ENCODE measurements around the gene SGSM1.

SGSM1 gene

DNA sequence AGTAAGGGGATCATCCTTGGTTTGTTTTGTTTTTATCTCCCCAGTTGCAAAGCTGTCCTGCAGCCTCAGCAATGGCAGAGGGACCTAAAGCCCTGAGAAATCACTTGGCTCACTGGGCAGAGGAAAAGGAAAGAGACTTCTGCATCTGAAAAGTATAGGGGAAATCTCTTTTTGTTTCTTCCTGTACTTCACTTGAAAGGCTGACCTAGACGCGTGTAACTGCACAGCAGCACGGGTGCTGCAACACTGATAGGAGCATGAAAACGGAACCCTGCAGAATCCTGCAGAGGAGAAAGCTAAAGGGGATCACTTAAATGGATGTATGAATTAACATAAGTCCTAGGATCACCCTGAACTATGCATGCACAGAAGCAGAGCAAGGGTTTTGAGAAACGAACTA lies 29.5 kb upstream of the SGSM1 start:
- Histone ChIP-seq H2AFZ (ENCODE audit: low read depth, low read length) (no peak overlapping the region), H3K9me3 (ENCODE audit: insufficient read depth, low read length, severe bottlenecking) (no peaks in the 10 kb centered on the region), H3K27me3 (ENCODE audit: insufficient read depth, low read length, poor library complexity) (no peaks in the 10 kb centered on the region), H3K79me2 (ENCODE audit: insufficient read depth, low read length) (no peaks in the 10 kb centered on the region), H3K4me1 (ENCODE audit: insufficient read depth, low read length) (peaks cover 15% of the 10 kb centered on the region), H3K4me3 (ENCODE audit: low read depth in 1 of 2, low read length in 2 of 2) (no peak overlapping the region), H3K4me2 (ENCODE audit: insufficient read depth, low read length) (no peak overlapping the region), H3K27ac (ENCODE audit: low read length) (no peak overlapping the region), H4K20me1 (ENCODE audit: insufficient read depth, low read length) (no peaks in the 10 kb centered on the region), H3K9ac (ENCODE audit: low read depth, low read length) (no peak overlapping the region), H3K36me3 (ENCODE audit: insufficient read depth, low read length) (no peaks in the 10 kb centered on the region)
- ATAC-seq (ENCODE audit: insufficient read depth, low read depth), result no peak
- DNase-seq, result no peak
- no peak for TF ChIP-seq EZH2 (IDR thresholded peaks at IDR 0.05; ENCODE audit: borderline replicate concordance, low read depth, low read length, severe bottlenecking)
- TF ChIP-seq, protein P1, sequence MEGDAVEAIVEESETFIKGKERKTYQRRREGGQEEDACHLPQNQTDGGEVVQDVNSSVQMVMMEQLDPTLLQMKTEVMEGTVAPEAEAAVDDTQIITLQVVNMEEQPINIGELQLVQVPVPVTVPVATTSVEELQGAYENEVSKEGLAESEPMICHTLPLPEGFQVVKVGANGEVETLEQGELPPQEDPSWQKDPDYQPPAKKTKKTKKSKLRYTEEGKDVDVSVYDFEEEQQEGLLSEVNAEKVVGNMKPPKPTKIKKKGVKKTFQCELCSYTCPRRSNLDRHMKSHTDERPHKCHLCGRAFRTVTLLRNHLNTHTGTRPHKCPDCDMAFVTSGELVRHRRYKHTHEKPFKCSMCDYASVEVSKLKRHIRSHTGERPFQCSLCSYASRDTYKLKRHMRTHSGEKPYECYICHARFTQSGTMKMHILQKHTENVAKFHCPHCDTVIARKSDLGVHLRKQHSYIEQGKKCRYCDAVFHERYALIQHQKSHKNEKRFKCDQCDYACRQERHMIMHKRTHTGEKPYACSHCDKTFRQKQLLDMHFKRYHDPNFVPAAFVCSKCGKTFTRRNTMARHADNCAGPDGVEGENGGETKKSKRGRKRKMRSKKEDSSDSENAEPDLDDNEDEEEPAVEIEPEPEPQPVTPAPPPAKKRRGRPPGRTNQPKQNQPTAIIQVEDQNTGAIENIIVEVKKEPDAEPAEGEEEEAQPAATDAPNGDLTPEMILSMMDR (IDR thresholded peaks at IDR 0.05; ENCODE audit: borderline replicate concordance, extremely low read depth, low read length, poor library complexity, severe bottlenecking), result no peak

DNA sequence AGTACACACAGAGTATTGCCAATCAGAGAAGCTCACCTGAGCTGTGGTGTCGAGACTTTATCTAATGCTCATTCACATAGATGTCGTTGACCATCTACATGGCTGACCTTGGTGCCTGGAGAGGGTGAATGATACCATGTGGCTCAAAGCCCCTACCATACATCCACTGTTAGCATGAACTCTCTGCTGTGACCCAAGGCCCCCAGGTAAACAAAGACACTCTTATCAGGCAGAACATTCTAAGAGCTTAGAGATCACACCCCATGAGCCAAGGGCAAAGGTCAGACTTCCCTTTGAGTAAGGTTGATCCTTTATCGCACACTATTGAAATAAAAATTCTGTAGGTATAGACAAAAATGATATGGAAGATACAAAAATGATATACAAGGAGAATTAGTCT lies 16.5 kb upstream of the SGSM1 start:
- Histone ChIP-seq H2AFZ (ENCODE audit: low read depth, low read length) (no peak overlapping the region), H3K9me3 (ENCODE audit: insufficient read depth, low read length, severe bottlenecking) (no peaks in the 10 kb centered on the region)

DNA sequence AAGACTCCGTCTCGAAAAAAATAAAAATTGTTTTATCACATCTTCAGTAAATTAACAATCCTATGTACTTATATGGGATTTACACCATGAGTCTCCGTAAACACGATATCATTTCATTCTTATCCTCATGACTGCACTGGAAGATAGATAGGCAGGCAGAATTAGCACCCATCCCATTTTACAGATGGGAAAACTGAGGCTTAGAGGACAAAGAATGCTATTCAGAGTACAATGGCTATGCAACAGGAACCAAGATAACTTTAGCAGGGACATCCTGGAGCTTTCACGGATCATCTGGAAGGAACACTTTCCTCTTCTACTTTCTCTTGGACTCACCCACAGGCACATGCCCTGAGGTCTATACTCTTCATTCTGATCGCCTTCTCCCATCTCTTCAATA lies 14.6 kb upstream of the SGSM1 start:
- H3K79me2 ChIP-seq (ENCODE audit: insufficient read depth, low read length), result no peaks in the 10 kb centered on the region
- no peak for DNase-seq
- ATAC-seq (ENCODE audit: insufficient read depth, low read depth), result no peak
- no peak overlapping the region for H2AFZ ChIP-seq (ENCODE audit: low read depth, low read length)
- no peak overlapping the region for H3K9ac ChIP-seq (ENCODE audit: low read depth, low read length)
- H3K27ac ChIP-seq (ENCODE audit: low read length), result no peak overlapping the region
- TF ChIP-seq, protein P1 (IDR thresholded peaks at IDR 0.05; ENCODE audit: borderline replicate concordance, extremely low read depth, low read length, poor library complexity, severe bottlenecking), result no peak
- no peak for TF ChIP-seq EZH2 (IDR thresholded peaks at IDR 0.05; ENCODE audit: borderline replicate concordance, low read depth, low read length, severe bottlenecking)
- H3K9me3 ChIP-seq (ENCODE audit: insufficient read depth, low read length, severe bottlenecking), result no peaks in the 10 kb centered on the region
- no peaks in the 10 kb centered on the region for H3K4me1 ChIP-seq (ENCODE audit: insufficient read depth, low read length)
- H3K36me3 ChIP-seq (ENCODE audit: insufficient read depth, low read length), result no peaks in the 10 kb centered on the region
- no peak overlapping the region for H3K4me2 ChIP-seq (ENCODE audit: insufficient read depth, low read length)
- no peaks in the 10 kb centered on the region for H3K27me3 ChIP-seq (ENCODE audit: insufficient read depth, low read length, poor library complexity)
- H3K4me3 ChIP-seq (ENCODE audit: low read depth in 1 of 2, low read length in 2 of 2), result no peak overlapping the region
- H4K20me1 ChIP-seq (ENCODE audit: insufficient read depth, low read length), result no peaks in the 10 kb centered on the region

More for the DNA sequence above, 16.5 kb upstream of the SGSM1 start:
- no peak overlapping the region for H3K4me2 ChIP-seq (ENCODE audit: insufficient read depth, low read length)
- no peak for ATAC-seq (ENCODE audit: insufficient read depth, low read depth)
- TF ChIP-seq EZH2 (IDR thresholded peaks at IDR 0.05; ENCODE audit: borderline replicate concordance, low read depth, low read length, severe bottlenecking), result no peak
- no peaks in the 10 kb centered on the region for H3K36me3 ChIP-seq (ENCODE audit: insufficient read depth, low read length)
- H3K4me1 ChIP-seq (ENCODE audit: insufficient read depth, low read length), result no peaks in the 10 kb centered on the region
- no peak overlapping the region for H3K27ac ChIP-seq (ENCODE audit: low read length)
- no peaks in the 10 kb centered on the region for H4K20me1 ChIP-seq (ENCODE audit: insufficient read depth, low read length)
- no peak overlapping the region for H3K4me3 ChIP-seq (ENCODE audit: low read depth in 1 of 2, low read length in 2 of 2)
- H3K79me2 ChIP-seq (ENCODE audit: insufficient read depth, low read length), result no peaks in the 10 kb centered on the region
- H3K27me3 ChIP-seq (ENCODE audit: insufficient read depth, low read length, poor library complexity), result no peaks in the 10 kb centered on the region
- no peak for DNase-seq
- no peak overlapping the region for H3K9ac ChIP-seq (ENCODE audit: low read depth, low read length)

DNA sequence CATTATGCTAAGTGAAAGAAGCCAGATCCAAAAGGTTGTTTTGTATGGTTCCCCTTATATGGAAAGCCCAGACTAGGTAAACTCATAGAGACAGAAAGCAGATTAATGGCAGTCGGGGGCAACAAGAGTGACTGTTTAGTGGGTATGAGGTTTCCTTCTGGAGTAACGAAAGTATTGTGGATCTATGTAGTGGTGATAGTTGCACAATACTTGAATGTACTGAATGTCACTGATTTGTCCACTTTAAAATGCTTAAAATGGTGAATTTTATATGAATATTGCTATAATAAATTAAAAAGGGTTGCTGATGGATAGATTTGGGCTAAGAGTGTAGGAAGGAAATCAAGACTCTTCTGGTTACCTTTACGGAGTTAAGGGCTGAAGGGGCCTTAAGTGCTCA lies 10.0 kb upstream of the SGSM1 start:
- Histone ChIP-seq H3K27me3 (ENCODE audit: insufficient read depth, low read length, poor library complexity) (peaks cover 3% of the 10 kb centered on the region), H3K27ac (ENCODE audit: low read length) (no peak overlapping the region), H3K4me2 (ENCODE audit: insufficient read depth, low read length) (no peak overlapping the region), H3K4me3 (ENCODE audit: low read depth in 1 of 2, low read length in 2 of 2) (no peak overlapping the region), H3K9me3 (ENCODE audit: insufficient read depth, low read length, severe bottlenecking) (no peaks in the 10 kb centered on the region), H2AFZ (ENCODE audit: low read depth, low read length) (no peak overlapping the region), H3K36me3 (ENCODE audit: insufficient read depth, low read length) (no peaks in the 10 kb centered on the region), H3K4me1 (ENCODE audit: insufficient read depth, low read length) (no peaks in the 10 kb centered on the region), H4K20me1 (ENCODE audit: insufficient read depth, low read length) (no peaks in the 10 kb centered on the region), H3K9ac (ENCODE audit: low read depth, low read length) (no peak overlapping the region), H3K79me2 (ENCODE audit: insufficient read depth, low read length) (no peaks in the 10 kb centered on the region)
- TF ChIP-seq, protein P1 (IDR thresholded peaks at IDR 0.05; ENCODE audit: borderline replicate concordance, extremely low read depth, low read length, poor library complexity, severe bottlenecking), result no peak
- TF ChIP-seq EZH2 (IDR thresholded peaks at IDR 0.05; ENCODE audit: borderline replicate concordance, low read depth, low read length, severe bottlenecking), result no peak
- DNase-seq (no peak), ATAC-seq (ENCODE audit: insufficient read depth, low read depth) (no peak)

Data from DND-41 (cell line).